ENCODE measurements around the gene ZNF549.

DNA sequence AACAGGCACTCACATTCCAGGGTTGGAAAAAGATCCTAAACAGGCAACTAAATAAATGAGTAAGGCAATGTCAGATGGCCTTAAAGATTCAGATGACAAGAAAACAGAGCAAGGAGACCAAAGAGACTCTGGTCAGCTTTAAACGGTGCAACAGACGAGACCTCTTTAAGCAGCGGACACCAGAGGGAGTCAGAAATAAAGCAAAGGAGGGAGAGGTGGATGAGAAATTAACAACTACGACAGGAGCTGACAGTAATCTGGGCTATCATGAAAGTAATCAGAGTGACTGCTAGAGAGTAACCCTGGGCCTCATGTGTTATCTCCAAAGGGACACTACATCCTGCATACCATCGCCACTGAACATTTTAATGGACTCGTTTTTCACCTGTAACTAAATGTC lies 31.4 kb downstream of the ZNF549 start:
- no peak for TF ChIP-seq CTCF (IDR thresholded peaks at IDR 0.05)
- TF ChIP-seq POLR2AphosphoS5 (IDR thresholded peaks at IDR 0.05), result no peak
- TF ChIP-seq POLR2A (IDR thresholded peaks at IDR 0.05), result no peak
